HEK293 (cell line): ENCODE results near the gene MAP3K20.
A peak's percentile ranks its signal among the peaks of the same experiment; 100 is the strongest.

Experiments
- HOXA7 ChIP-seq: sonication (generic); formaldehyde crosslinking; IDR thresholded peaks from 2 replicates; pipeline ENCODE4 v1.8.1; 2022; ENCODE audit warnings: missing genetic modification reagents, borderline replicate concordance
- KLF1 ChIP-seq: fragments of 450-650 bp; formaldehyde crosslinking; IDR thresholded peaks from 2 replicates; pipeline ENCODE4 v1.5.1; 2016; ENCODE audit warnings: missing biosample characterization, missing genetic modification characterization
- MYNN ChIP-seq: fragments of 450-650 bp; formaldehyde crosslinking; IDR thresholded peaks from 2 replicates; pipeline ENCODE4 v1.5.1; 2016; ENCODE audit warnings: missing biosample characterization, missing genetic modification characterization, borderline replicate concordance
- OSR2 ChIP-seq: fragments of 450-650 bp; formaldehyde crosslinking; IDR thresholded peaks from 2 replicates; pipeline ENCODE4 v1.5.1; 2016; ENCODE audit warnings: missing biosample characterization, missing genetic modification characterization
- OVOL3 ChIP-seq: fragments of 450-650 bp; formaldehyde crosslinking; IDR thresholded peaks from 2 replicates; pipeline ENCODE4 v1.5.1; 2016; ENCODE audit warnings: missing biosample characterization, missing genetic modification characterization
- RBAK ChIP-seq: fragments of 450-650 bp; formaldehyde crosslinking; IDR thresholded peaks from 2 replicates; pipeline ENCODE4 v1.5.1; 2016; ENCODE audit warnings: missing biosample characterization, missing genetic modification characterization
- SP3 ChIP-seq: fragments of 450-650 bp; formaldehyde crosslinking; IDR thresholded peaks from 2 replicates; pipeline ENCODE4 v1.5.1; 2016; ENCODE audit warnings: missing biosample characterization, missing genetic modification characterization
- WT1 ChIP-seq: fragments of 450-650 bp; formaldehyde crosslinking; IDR thresholded peaks from 2 replicates; pipeline ENCODE4 v1.5.1; 2016; ENCODE audit warnings: missing biosample characterization, missing genetic modification characterization
- ZBTB20 ChIP-seq: fragments of 450-650 bp; formaldehyde crosslinking; IDR thresholded peaks from 2 replicates; pipeline ENCODE4 v1.5.1; 2016; ENCODE audit warnings: missing biosample characterization, missing genetic modification characterization
- ZBTB21 ChIP-seq: fragments of 450-650 bp; formaldehyde crosslinking; IDR thresholded peaks from 2 replicates; pipeline ENCODE4 v1.5.1; 2017; ENCODE audit warnings: missing biosample characterization, missing genetic modification characterization
- ZFP37 ChIP-seq: fragments of 450-650 bp; formaldehyde crosslinking; IDR thresholded peaks from 2 replicates; pipeline ENCODE4 v1.5.1; 2016; ENCODE audit warnings: missing biosample characterization, missing genetic modification characterization
- ZFP69B ChIP-seq: fragments of 450-650 bp; formaldehyde crosslinking; IDR thresholded peaks from 2 replicates; pipeline ENCODE4 v1.5.1; 2016; ENCODE audit warnings: missing biosample characterization, missing genetic modification characterization
- ZNF112 ChIP-seq: fragments of 450-650 bp; formaldehyde crosslinking; IDR thresholded peaks from 2 replicates; pipeline ENCODE4 v1.5.0; 2017; ENCODE audit warnings: missing biosample characterization, missing genetic modification characterization
- ZNF121 ChIP-seq: fragments of 450-650 bp; formaldehyde crosslinking; IDR thresholded peaks from 2 replicates; pipeline ENCODE4 v1.5.1; 2016; ENCODE audit warnings: missing biosample characterization, missing genetic modification characterization
- ZNF174 ChIP-seq: fragments of 450-650 bp; formaldehyde crosslinking; IDR thresholded peaks from 2 replicates; pipeline ENCODE4 v1.5.0; 2017; ENCODE audit warnings: missing biosample characterization, mild to moderate bottlenecking, missing genetic modification characterization
- ZNF175 ChIP-seq: fragments of 450-650 bp; formaldehyde crosslinking; IDR thresholded peaks from 2 replicates; pipeline ENCODE4 v1.5.1; 2016; ENCODE audit warnings: missing biosample characterization, missing genetic modification characterization
- ZNF266 ChIP-seq: fragments of 450-650 bp; formaldehyde crosslinking; IDR thresholded peaks from 2 replicates; pipeline ENCODE4 v1.5.1; 2016; ENCODE audit warnings: missing biosample characterization, missing genetic modification characterization, low read depth
- ZNF324 ChIP-seq: fragments of 450-650 bp; formaldehyde crosslinking; IDR thresholded peaks from 2 replicates; pipeline ENCODE4 v1.5.1; 2016; ENCODE audit warnings: missing biosample characterization, missing genetic modification characterization
- ZNF366 ChIP-seq: fragments of 450-650 bp; formaldehyde crosslinking; conservative IDR thresholded peaks from 2 replicates; pipeline ENCODE4 v1.5.1; 2016; ENCODE audit warnings: missing biosample characterization, missing genetic modification characterization
- ZNF426 ChIP-seq: fragments of 450-650 bp; formaldehyde crosslinking; IDR thresholded peaks from 2 replicates; pipeline ENCODE4 v1.5.1; 2017; ENCODE audit warnings: missing biosample characterization, missing genetic modification characterization, mild to moderate bottlenecking, inconsistent platforms, moderate library complexity
- ZNF473 ChIP-seq: fragments of 450-650 bp; formaldehyde crosslinking; IDR thresholded peaks from 2 replicates; pipeline ENCODE4 v1.5.1; 2017; ENCODE audit warnings: missing biosample characterization, missing genetic modification characterization
- ZNF560 ChIP-seq: fragments of 450-650 bp; formaldehyde crosslinking; IDR thresholded peaks from 2 replicates; pipeline ENCODE4 v1.5.1; 2017; ENCODE audit warnings: missing biosample characterization, missing genetic modification characterization, borderline replicate concordance
- ZNF629 ChIP-seq: fragments of 450-650 bp; formaldehyde crosslinking; IDR thresholded peaks from 2 replicates; pipeline ENCODE4 v1.5.1; 2017; ENCODE audit warnings: missing biosample characterization, missing genetic modification characterization
- ZNF660 ChIP-seq: fragments of 450-650 bp; IDR thresholded peaks from 2 replicates; pipeline ENCODE4 v1.5.1; 2018; ENCODE audit warnings: missing biosample characterization, mild to moderate bottlenecking, missing genetic modification characterization
- ZNF747 ChIP-seq: fragments of 450-650 bp; formaldehyde crosslinking; IDR thresholded peaks from 2 replicates; pipeline ENCODE4 v1.5.1; 2016; ENCODE audit warnings: missing biosample characterization, missing genetic modification characterization
- ZSCAN16 ChIP-seq: fragments of 450-650 bp; formaldehyde crosslinking; IDR thresholded peaks from 2 replicates; pipeline ENCODE4 v1.5.1; 2016; ENCODE audit warnings: missing biosample characterization, missing genetic modification characterization
- TF ChIP-seq, protein P1 (sequence below): fragments of 450-650 bp; formaldehyde crosslinking; IDR thresholded peaks from 2 replicates; pipeline ENCODE4 v1.5.1; 2016; ENCODE audit warnings: missing biosample characterization, missing genetic modification characterization
- TF ChIP-seq, protein P2 (sequence below): fragments of 450-650 bp; IDR thresholded peaks from 2 replicates; pipeline ENCODE4 v1.5.1; 2018; ENCODE audit warnings: missing biosample characterization, missing genetic modification characterization
- TF ChIP-seq, protein P3 (sequence below): fragments of 450-650 bp; formaldehyde crosslinking; IDR thresholded peaks from 2 replicates; pipeline ENCODE4 v1.5.1; 2017; ENCODE audit warnings: missing biosample characterization, missing genetic modification characterization
- TF ChIP-seq, protein P4 (sequence below): fragments of 450-650 bp; formaldehyde crosslinking; IDR thresholded peaks from 2 replicates; pipeline ENCODE4 v1.5.1; 2016; ENCODE audit warnings: missing biosample characterization, missing genetic modification characterization
- TF ChIP-seq, protein P5 (sequence below): fragments of 450-650 bp; formaldehyde crosslinking; IDR thresholded peaks from 2 replicates; pipeline ENCODE4 v1.5.1; 2017; ENCODE audit warnings: missing biosample characterization, missing genetic modification characterization

The MAP3K20 gene

DNA sequence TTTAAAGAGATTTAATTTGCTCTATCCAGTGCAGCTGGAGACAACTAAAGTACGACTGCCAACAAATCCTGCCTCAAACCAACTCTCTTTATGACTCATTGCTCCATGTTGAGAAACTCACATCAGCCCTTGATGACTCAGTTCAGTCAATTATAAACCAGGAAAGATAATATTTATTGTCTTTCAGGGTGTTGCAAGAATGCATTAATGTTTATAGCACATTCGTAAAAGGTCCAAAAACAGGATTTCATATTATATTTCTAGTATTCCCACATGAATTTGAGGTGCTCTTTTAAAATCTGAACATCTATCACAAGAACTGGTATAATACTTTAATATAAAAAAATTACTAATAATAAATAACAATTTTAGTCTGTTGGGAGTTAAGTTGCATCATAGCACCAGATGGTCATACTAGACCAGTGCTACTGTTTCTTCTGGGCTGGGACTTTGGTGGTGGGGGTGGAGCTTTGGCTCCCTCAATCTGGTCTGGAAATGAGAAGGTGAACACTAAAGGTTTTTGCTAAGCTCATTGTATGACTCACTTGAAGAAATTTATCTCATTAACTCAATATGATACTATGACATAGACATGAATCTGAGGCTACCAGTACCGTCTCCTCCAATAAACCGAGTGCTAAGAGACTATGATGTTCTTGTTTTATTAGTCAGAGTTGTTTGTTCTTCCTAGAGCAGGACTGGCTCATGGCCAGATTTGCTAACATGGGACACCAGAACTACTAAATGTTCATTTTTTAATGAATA, 26.6 kb upstream of the MAP3K20 start (continued):
- TF ChIP-seq, protein P1, sequence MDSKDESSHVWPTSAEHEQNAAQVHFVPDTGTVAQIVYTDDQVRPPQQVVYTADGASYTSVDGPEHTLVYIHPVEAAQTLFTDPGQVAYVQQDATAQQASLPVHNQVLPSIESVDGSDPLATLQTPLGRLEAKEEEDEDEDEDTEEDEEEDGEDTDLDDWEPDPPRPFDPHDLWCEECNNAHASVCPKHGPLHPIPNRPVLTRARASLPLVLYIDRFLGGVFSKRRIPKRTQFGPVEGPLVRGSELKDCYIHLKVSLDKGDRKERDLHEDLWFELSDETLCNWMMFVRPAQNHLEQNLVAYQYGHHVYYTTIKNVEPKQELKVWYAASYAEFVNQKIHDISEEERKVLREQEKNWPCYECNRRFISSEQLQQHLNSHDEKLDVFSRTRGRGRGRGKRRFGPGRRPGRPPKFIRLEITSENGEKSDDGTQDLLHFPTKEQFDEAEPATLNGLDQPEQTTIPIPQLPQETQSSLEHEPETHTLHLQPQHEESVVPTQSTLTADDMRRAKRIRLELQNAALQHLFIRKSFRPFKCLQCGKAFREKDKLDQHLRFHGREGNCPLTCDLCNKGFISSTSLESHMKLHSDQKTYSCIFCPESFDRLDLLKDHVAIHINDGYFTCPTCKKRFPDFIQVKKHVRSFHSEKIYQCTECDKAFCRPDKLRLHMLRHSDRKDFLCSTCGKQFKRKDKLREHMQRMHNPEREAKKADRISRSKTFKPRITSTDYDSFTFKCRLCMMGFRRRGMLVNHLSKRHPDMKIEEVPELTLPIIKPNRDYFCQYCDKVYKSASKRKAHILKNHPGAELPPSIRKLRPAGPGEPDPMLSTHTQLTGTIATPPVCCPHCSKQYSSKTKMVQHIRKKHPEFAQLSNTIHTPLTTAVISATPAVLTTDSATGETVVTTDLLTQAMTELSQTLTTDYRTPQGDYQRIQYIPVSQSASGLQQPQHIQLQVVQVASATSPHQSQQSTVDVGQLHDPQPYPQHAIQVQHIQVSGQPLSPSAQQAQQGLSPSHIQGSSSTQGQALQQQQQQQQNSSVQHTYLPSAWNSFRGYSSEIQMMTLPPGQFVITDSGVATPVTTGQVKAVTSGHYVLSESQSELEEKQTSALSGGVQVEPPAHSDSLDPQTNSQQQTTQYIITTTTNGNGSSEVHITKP, result peak; percentile 42
- TF ChIP-seq ZFP69B (tag by site-specific recombination) (no peak), ZNF324 (tag by site-specific recombination) (peak; percentile 71; the same call in 1 of the 2 replicates), ZNF266 (tag by site-specific recombination) (no peak), ZNF121 (tag by site-specific recombination) (no peak), MYNN (tag by site-specific recombination) (no peak), ZNF473 (tag by site-specific recombination) (no peak), ZBTB21 (tag by site-specific recombination) (peak; percentile 73), ZNF660 (tag by site-specific recombination) (no peak), ZBTB20 (tag by site-specific recombination) (no peak), OSR2 (tag by site-specific recombination) (peak; percentile 81), WT1 (tag by site-specific recombination) (no peak), ZNF560 (tag by site-specific recombination) (no peak), ZNF366 (tag by site-specific recombination) (peak; percentile 91), ZNF629 (tag by site-specific recombination) (peak; percentile 93), ZNF426 (tag by site-specific recombination) (no peak), ZNF174 (tag by site-specific recombination) (no peak), ZNF112 (tag by site-specific recombination) (no peak), SP3 (tag by site-specific recombination) (peak; percentile 36; the same call in 1 of the 2 replicates), ZFP37 (no peak), OVOL3 (tag by site-specific recombination) (no peak), ZSCAN16 (tag by site-specific recombination) (no peak), ZNF175 (tag by site-specific recombination) (no peak), HOXA7 (CRISPR knock-in tag) (no peak), KLF1 (tag by site-specific recombination) (no peak), ZNF747 (tag by site-specific recombination) (no peak), RBAK (tag by site-specific recombination) (no peak)
- TF ChIP-seq, protein P2, sequence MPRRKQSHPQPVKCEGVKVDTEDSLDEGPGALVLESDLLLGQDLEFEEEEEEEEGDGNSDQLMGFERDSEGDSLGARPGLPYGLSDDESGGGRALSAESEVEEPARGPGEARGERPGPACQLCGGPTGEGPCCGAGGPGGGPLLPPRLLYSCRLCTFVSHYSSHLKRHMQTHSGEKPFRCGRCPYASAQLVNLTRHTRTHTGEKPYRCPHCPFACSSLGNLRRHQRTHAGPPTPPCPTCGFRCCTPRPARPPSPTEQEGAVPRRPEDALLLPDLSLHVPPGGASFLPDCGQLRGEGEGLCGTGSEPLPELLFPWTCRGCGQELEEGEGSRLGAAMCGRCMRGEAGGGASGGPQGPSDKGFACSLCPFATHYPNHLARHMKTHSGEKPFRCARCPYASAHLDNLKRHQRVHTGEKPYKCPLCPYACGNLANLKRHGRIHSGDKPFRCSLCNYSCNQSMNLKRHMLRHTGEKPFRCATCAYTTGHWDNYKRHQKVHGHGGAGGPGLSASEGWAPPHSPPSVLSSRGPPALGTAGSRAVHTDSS (tag by site-specific recombination), result 0 out of 2 replicates have a peak, but pooled peaks have one; percentile 20
- TF ChIP-seq, protein P3, sequence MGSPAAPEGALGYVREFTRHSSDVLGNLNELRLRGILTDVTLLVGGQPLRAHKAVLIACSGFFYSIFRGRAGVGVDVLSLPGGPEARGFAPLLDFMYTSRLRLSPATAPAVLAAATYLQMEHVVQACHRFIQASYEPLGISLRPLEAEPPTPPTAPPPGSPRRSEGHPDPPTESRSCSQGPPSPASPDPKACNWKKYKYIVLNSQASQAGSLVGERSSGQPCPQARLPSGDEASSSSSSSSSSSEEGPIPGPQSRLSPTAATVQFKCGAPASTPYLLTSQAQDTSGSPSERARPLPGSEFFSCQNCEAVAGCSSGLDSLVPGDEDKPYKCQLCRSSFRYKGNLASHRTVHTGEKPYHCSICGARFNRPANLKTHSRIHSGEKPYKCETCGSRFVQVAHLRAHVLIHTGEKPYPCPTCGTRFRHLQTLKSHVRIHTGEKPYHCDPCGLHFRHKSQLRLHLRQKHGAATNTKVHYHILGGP (tag by site-specific recombination), result peak; percentile 95
- TF ChIP-seq, protein P4, sequence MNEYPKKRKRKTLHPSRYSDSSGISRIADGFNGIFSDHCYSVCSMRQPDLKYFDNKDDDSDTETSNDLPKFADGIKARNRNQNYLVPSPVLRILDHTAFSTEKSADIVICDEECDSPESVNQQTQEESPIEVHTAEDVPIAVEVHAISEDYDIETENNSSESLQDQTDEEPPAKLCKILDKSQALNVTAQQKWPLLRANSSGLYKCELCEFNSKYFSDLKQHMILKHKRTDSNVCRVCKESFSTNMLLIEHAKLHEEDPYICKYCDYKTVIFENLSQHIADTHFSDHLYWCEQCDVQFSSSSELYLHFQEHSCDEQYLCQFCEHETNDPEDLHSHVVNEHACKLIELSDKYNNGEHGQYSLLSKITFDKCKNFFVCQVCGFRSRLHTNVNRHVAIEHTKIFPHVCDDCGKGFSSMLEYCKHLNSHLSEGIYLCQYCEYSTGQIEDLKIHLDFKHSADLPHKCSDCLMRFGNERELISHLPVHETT (tag by site-specific recombination), result peak; percentile 32
- TF ChIP-seq, protein P5, sequence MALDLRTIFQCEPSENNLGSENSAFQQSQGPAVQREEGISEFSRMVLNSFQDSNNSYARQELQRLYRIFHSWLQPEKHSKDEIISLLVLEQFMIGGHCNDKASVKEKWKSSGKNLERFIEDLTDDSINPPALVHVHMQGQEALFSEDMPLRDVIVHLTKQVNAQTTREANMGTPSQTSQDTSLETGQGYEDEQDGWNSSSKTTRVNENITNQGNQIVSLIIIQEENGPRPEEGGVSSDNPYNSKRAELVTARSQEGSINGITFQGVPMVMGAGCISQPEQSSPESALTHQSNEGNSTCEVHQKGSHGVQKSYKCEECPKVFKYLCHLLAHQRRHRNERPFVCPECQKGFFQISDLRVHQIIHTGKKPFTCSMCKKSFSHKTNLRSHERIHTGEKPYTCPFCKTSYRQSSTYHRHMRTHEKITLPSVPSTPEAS (tag by site-specific recombination), result peak; percentile 20; the same call in 1 of the 2 replicates
